ENCODE measurements around the gene UTS2B. TPM values are rescaled to one million over a fixed set of nuclear protein-coding genes. Genes with fewer than 3 reads are reported as not detected.
"Not testable (repeated sequence)": the region's sequence is repeated elsewhere in the genome, so short reads cannot be mapped to it uniquely, and the experiment has no call there.

UTS2B gene
- total RNA-seq, 1 experiment from 2014 or later, result 0.52 TPM

GRCh38 chr3:191246630-191247029 lies 83.7 kb downstream of the UTS2B start:
- H3K36me3 Mint-ChIP-seq (ENCODE audit: insufficient read depth, unreplicated experiment), result no peaks in the 10 kb centered on the region
- H3K9me3 Mint-ChIP-seq (ENCODE audit: unreplicated experiment), result no peaks in the 10 kb centered on the region
- no peaks in the 10 kb centered on the region for H3K36me3 ChIP-seq (ENCODE audit: control insufficient read depth, insufficient read depth, low read length)
- peak overlapping the region; percentile 17 for H3K27ac Mint-ChIP-seq (ENCODE audit: unreplicated experiment)
- CTCF ChIA-PET, result no interaction called here
- H3K27me3 ChIP-seq (replicated peaks; ENCODE audit: control insufficient read depth, insufficient read depth, low read length), result no peaks in the 10 kb centered on the region
- peaks cover 7% of the 10 kb centered on the region for H3K4me1 Mint-ChIP-seq (ENCODE audit: low read depth, unreplicated experiment)
- peak in 1 of 2 experiments; percentile 21 for DNase-seq
- intact Hi-C loops (cut with micrococcal nuclease; ENCODE audit: unreplicated experiment), result no loop called here
- H3K4me3 ChIP-seq (ENCODE audit: low read depth, low read length), result no peak overlapping the region
- no peaks in the 10 kb centered on the region for H3K9me3 ChIP-seq
- H3K4me1 ChIP-seq, result peaks cover 7% of the 10 kb centered on the region; the same call in 1 of the 2 replicates
- no TSS peak for BruUV-seq (replicated peaks)
- TF ChIP-seq CTCF (IDR thresholded peaks at IDR 0.05; ENCODE audit: insufficient read depth in 1 of 2, low read depth in 1 of 2, low read length in 1 of 2, severe bottlenecking in 1 of 2, unreplicated experiment in 1 of 2), result no peak
- H3K4me3 Mint-ChIP-seq (ENCODE audit: unreplicated experiment), result no peak overlapping the region
- POLR2A ChIA-PET, result no interaction called here
- no peaks in the 10 kb centered on the region for H3K27me3 Mint-ChIP-seq (ENCODE audit: insufficient read depth, unreplicated experiment)

GRCh38 chr3:191246034-191246433 lies 84.3 kb downstream of the UTS2B start:
- POLR2A ChIA-PET; H3K27me3 ChIP-seq (replicated peaks; ENCODE audit: control insufficient read depth, insufficient read depth, low read length); DNase-seq; H3K9me3 ChIP-seq; H3K9me3 Mint-ChIP-seq (ENCODE audit: unreplicated experiment); H3K4me1 Mint-ChIP-seq (ENCODE audit: low read depth, unreplicated experiment); H3K27me3 Mint-ChIP-seq (ENCODE audit: insufficient read depth, unreplicated experiment); H3K36me3 Mint-ChIP-seq (ENCODE audit: insufficient read depth, unreplicated experiment); intact Hi-C loops (cut with micrococcal nuclease; ENCODE audit: unreplicated experiment); H3K4me3 ChIP-seq (ENCODE audit: low read depth, low read length); H3K36me3 ChIP-seq (ENCODE audit: control insufficient read depth, insufficient read depth, low read length); H3K4me1 ChIP-seq; BruUV-seq (replicated peaks); CTCF ChIA-PET; H3K4me3 Mint-ChIP-seq (ENCODE audit: unreplicated experiment): not testable (repeated sequence)
- peak overlapping the region; percentile 17 for H3K27ac Mint-ChIP-seq (ENCODE audit: unreplicated experiment)

GRCh38 chr3:191244242-191244867 lies 86.0 kb downstream of the UTS2B start:
- H3K4me1 Mint-ChIP-seq (ENCODE audit: low read depth, unreplicated experiment), result peaks cover 7% of the 10 kb centered on the region
- H3K27me3 Mint-ChIP-seq (ENCODE audit: insufficient read depth, unreplicated experiment), result no peaks in the 10 kb centered on the region
- intact Hi-C loops (cut with micrococcal nuclease; ENCODE audit: unreplicated experiment), result loop anchor here (2.0 kb wide), 1 partner anchor 144 kb away; no protein-coding TSS in a partner anchor
- H3K4me3 ChIP-seq (ENCODE audit: low read depth, low read length), result no peak overlapping the region
- H3K9me3 ChIP-seq, result no peaks in the 10 kb centered on the region
- no peak for DNase-seq
- H3K4me1 ChIP-seq, result peaks cover 7% of the 10 kb centered on the region; the same call in 1 of the 2 replicates
- no peak overlapping the region for H3K4me3 Mint-ChIP-seq (ENCODE audit: unreplicated experiment)
- CTCF ChIA-PET, result interaction anchor here (1.0 kb wide), 1 partner anchor 1200 kb away, joined by 3 read pairs; no protein-coding TSS in a partner anchor
- no peaks in the 10 kb centered on the region for H3K27me3 ChIP-seq (replicated peaks; ENCODE audit: control insufficient read depth, insufficient read depth, low read length)
- H3K9me3 Mint-ChIP-seq (ENCODE audit: unreplicated experiment), result no peaks in the 10 kb centered on the region
- H3K36me3 ChIP-seq (ENCODE audit: control insufficient read depth, insufficient read depth, low read length), result no peaks in the 10 kb centered on the region
- H3K27ac Mint-ChIP-seq (ENCODE audit: unreplicated experiment), result no peak overlapping the region
- POLR2A ChIA-PET, result no interaction called here
- H3K36me3 Mint-ChIP-seq (ENCODE audit: insufficient read depth, unreplicated experiment), result no peaks in the 10 kb centered on the region
- BruUV-seq (replicated peaks), result no TSS peak
- peak; percentile 33 to 56 for TF ChIP-seq CTCF (IDR thresholded peaks at IDR 0.05; ENCODE audit: insufficient read depth in 1 of 2, low read depth in 1 of 2, low read length in 1 of 2, severe bottlenecking in 1 of 2, unreplicated experiment in 1 of 2)

Measured in Caco-2 (cell line).